ENCODE data around the gene MAPT. TPM values are rescaled to one million over a fixed set of nuclear protein-coding genes. Genes with fewer than 3 reads are reported as not detected.

The MAPT gene
- total and polyA plus RNA-seq, 2 of the 4 experiments (the other 2 are of a cell fraction), result 0.18 to 0.19 TPM

DNA sequence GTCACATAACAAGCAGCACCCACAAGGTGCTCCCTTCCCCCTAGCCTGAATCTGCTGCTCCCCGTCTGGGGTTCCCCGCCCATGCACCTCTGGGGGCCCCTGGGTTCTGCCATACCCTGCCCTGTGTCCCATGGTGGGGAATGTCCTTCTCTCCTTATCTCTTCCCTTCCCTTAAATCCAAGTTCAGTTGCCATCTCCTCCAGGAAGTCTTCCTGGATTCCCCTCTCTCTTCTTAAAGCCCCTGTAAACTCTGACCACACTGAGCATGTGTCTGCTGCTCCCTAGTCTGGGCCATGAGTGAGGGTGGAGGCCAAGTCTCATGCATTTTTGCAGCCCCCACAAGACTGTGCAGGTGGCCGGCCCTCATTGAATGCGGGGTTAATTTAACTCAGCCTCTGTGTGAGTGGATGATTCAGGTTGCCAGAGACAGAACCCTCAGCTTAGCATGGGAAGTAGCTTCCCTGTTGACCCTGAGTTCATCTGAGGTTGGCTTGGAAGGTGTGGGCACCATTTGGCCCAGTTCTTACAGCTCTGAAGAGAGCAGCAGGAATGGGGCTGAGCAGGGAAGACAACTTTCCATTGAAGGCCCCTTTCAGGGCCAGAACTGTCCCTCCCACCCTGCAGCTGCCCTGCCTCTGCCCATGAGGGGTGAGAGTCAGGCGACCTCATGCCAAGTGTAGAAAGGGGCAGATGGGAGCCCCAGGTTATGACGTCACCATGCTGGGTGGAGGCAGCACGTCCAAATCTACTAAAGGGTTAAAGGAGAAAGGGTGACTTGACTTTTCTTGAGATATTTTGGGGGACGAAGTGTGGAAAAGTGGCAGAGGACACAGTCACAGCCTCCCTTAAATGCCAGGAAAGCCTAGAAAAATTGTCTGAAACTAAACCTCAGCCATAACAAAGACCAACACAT lies 104.9 kb downstream of the MAPT start, which contains the start of gene STH:
Gene STH, plus strand, starts transcription at position 264 of the 913 bp plus-strand sequence. Its CDS starts 30 bp downstream, at position 294.
- WGBS, 2 experiments (ENCODE audit: extremely low coverage in 2 of 2, insufficient read length in 1 of 2), result 82% methylated on average over 2 of the region's 8 CpGs; no CpG with 5 or more reads in 1 of the 2 experiments
- H3K9me3 ChIP-seq (ENCODE audit: control insufficient read depth, insufficient read depth, low read length), result no peaks in the 10 kb centered on the region
- H3K18ac ChIP-seq (ENCODE audit: low read depth, low read length), result no peak within 1 kb of the TSS
- H2BK5ac ChIP-seq (ENCODE audit: low read depth, low read length, poor library complexity, severe bottlenecking), result no peak within 1 kb of the TSS
- intact Hi-C loops (cut with micrococcal nuclease), result no loop called here
- dilution Hi-C loops (cut with HindIII; ENCODE audit: low sequenced_read_pairs, unreplicated experiment), result no loop called here
- no peaks in the 10 kb centered on the region for H3K79me1 ChIP-seq (ENCODE audit: low read depth in 1 of 2, low read length in 2 of 2)
- in situ Hi-C loops (cut with MboI; ENCODE audit: low sequenced_read_pairs), result no loop called here
- no peak within 1 kb of the TSS for H3K14ac ChIP-seq (replicated peaks; ENCODE audit: low read depth, low read length)
- no peak within 1 kb of the TSS for H3K23ac ChIP-seq (ENCODE audit: low read depth, low read length)
- no TSS peak for BruUV-seq (replicated peaks)
- no peak within 1 kb of the TSS for H2BK15ac ChIP-seq (ENCODE audit: low read depth, low read length)
- H3K9ac ChIP-seq (ENCODE audit: low read depth, low read length), result no peak within 1 kb of the TSS
- H3K4me2 ChIP-seq (ENCODE audit: low read depth, low read length), result no peak within 1 kb of the TSS
- H3K4ac ChIP-seq (ENCODE audit: low read depth, low read length), result no peak within 1 kb of the TSS
- no peak within 1 kb of the TSS for H3K56ac ChIP-seq (ENCODE audit: extremely low read depth, insufficient read depth, low read length)
- H2AFZ ChIP-seq (replicated peaks; ENCODE audit: low read length, poor library complexity), result no peak within 1 kb of the TSS
- DNase-seq (no peak), ATAC-seq (ENCODE audit: low read depth) (no peak)
- peaks cover 7% of the 10 kb centered on the region for H3K4me1 ChIP-seq (ENCODE audit: control insufficient read depth, insufficient read depth, low read length)
- TF ChIP-seq SMC3 (IDR thresholded peaks at IDR 0.05; ENCODE audit: low read depth, low read length) (no peak), MAZ (IDR thresholded peaks at IDR 0.05; ENCODE audit: borderline replicate concordance, low read depth, low read length) (no peak), RFX5 (IDR thresholded peaks at IDR 0.05; ENCODE audit: low read depth, low read length) (no peak), POLR2A (IDR thresholded peaks at IDR 0.05; ENCODE audit: low read depth, low read length) (no peak), CEBPB (IDR thresholded peaks at IDR 0.05; ENCODE audit: low read depth, low read length) (no peak), BHLHE40 (IDR thresholded peaks at IDR 0.05; ENCODE audit: low read depth, low read length) (no peak), CHD1 (IDR thresholded peaks at IDR 0.05; ENCODE audit: low read depth, low read length) (no peak), NFE2L2 (IDR thresholded peaks at IDR 0.05; ENCODE audit: low read depth, low read length) (no peak), CTCF (conservative IDR thresholded peaks at IDR 0.05; ENCODE audit: low read depth, low read length) (no peak), MAFK (IDR thresholded peaks at IDR 0.05; ENCODE audit: low read depth, low read length) (no peak)
- TF ChIP-seq, protein P1, sequence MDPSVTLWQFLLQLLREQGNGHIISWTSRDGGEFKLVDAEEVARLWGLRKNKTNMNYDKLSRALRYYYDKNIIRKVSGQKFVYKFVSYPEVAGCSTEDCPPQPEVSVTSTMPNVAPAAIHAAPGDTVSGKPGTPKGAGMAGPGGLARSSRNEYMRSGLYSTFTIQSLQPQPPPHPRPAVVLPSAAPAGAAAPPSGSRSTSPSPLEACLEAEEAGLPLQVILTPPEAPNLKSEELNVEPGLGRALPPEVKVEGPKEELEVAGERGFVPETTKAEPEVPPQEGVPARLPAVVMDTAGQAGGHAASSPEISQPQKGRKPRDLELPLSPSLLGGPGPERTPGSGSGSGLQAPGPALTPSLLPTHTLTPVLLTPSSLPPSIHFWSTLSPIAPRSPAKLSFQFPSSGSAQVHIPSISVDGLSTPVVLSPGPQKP (IDR thresholded peaks at IDR 0.05; ENCODE audit: borderline replicate concordance, low read depth, low read length), result no peak
- no peak within 1 kb of the TSS for H4K5ac ChIP-seq (ENCODE audit: low read depth, low read length)
- ChIA-PET CTCF (no interaction called here), POLR2A (ENCODE audit: unreplicated experiment) (no interaction called here)
- H3K27me3 ChIP-seq (ENCODE audit: control insufficient read depth, insufficient read depth, low read length), result peaks cover 12% of the 10 kb centered on the region; the same call in 1 of the 2 replicates
- H3K36me3 ChIP-seq (ENCODE audit: control insufficient read depth, insufficient read depth, low read length), result no peaks in the 10 kb centered on the region
- no peak within 1 kb of the TSS for H4K8ac ChIP-seq (ENCODE audit: low read depth in 2 of 2, low read length in 2 of 2)
- H3K9me1 ChIP-seq (ENCODE audit: insufficient read depth, low read length), result no peaks in the 10 kb centered on the region
- no peak within 1 kb of the TSS for H4K91ac ChIP-seq (ENCODE audit: insufficient read depth, low read depth, low read length)
- H3K27ac ChIP-seq (ENCODE audit: insufficient read depth, low read length), result no peak within 1 kb of the TSS
- no peak within 1 kb of the TSS for H3K4me3 ChIP-seq (ENCODE audit: insufficient read depth, low read depth, low read length)
- H2AK5ac ChIP-seq (ENCODE audit: low read depth, low read length), result no peak within 1 kb of the TSS; the same call in 1 of the 2 replicates
- H2BK120ac ChIP-seq (ENCODE audit: low read depth, low read length), result no peak within 1 kb of the TSS
- no peak within 1 kb of the TSS for H2BK20ac ChIP-seq (ENCODE audit: low read depth, low read length)
- H4K20me1 ChIP-seq (ENCODE audit: insufficient read depth, low read length), result no peaks in the 10 kb centered on the region
- H2AK9ac ChIP-seq (replicated peaks; ENCODE audit: low read depth, low read length, poor library complexity), result no peak within 1 kb of the TSS

Data from IMR-90 (cell line).